T-helper 1 cell treated with Interleukin-12 subunit alpha and Interleukin-12 subunit beta and Interleukin-4 antibody, amounts not matched to agents 30 ng/mL and 1 ng/mL, for 36 hours (primary cell): Measurements from ENCODE around the gene JAKMIP2. TPM values are rescaled to one million over a fixed set of nuclear protein-coding genes. Genes with fewer than 3 reads are reported as not detected.

Experiments used
- intact Hi-C: fragments of 100-400 bp; cut with micrococcal nuclease; formaldehyde crosslinking; loops from one replicate; pipeline ENCODE4 v1.15.1; 2024
- total RNA-seq: library from RNA; stranded (reverse); gene quantifications from 2 replicates; pipeline ENCODE4 v1.2.3, GENCODE V29; 2022

The JAKMIP2 gene
- total RNA-seq, 1 donor from 2014 or later: 5.5 TPM

GRCh38 chr5:147701468-147701867, 81.1 kb downstream of the JAKMIP2 start:
- intact Hi-C loops: no loop called here

GRCh38 chr5:147699496-147700088, 82.9 kb downstream of the JAKMIP2 start:
- intact Hi-C loops: no loop called here

GRCh38 chr5:147697380-147697779, 85.1 kb downstream of the JAKMIP2 start:
- intact Hi-C loops: no loop called here

- intact Hi-C loops: no loop called here
Measured at GRCh38 chr5:147694772-147695171, 87.8 kb downstream of the JAKMIP2 start.

GRCh38 chr5:147693233-147693632, 89.3 kb downstream of the JAKMIP2 start:
- intact Hi-C loops: no loop called here

GRCh38 chr5:147691130-147691529, 91.4 kb downstream of the JAKMIP2 start:
- intact Hi-C loops: no loop called here

GRCh38 chr5:147690595-147690994, 91.9 kb downstream of the JAKMIP2 start:
- intact Hi-C loops: no loop called here

- intact Hi-C loops: no loop called here
Measured at GRCh38 chr5:147689426-147689825, 93.1 kb downstream of the JAKMIP2 start.

- intact Hi-C loops: no loop called here
Measured at GRCh38 chr5:147688656-147689356, 93.7 kb downstream of the JAKMIP2 start.

- intact Hi-C loops: no loop called here
Measured at GRCh38 chr5:147687118-147687517, 95.4 kb downstream of the JAKMIP2 start.

- intact Hi-C loops: no loop called here
Measured at GRCh38 chr5:147686421-147686820, 96.1 kb downstream of the JAKMIP2 start.

- intact Hi-C loops: no loop called here
Measured at GRCh38 chr5:147685993-147686392, 96.5 kb downstream of the JAKMIP2 start.

GRCh38 chr5:147675168-147675567, 107.4 kb downstream of the JAKMIP2 start:
- intact Hi-C loops: no loop called here

- intact Hi-C loops: no loop called here
Measured at GRCh38 chr5:147674411-147674810, 108.1 kb downstream of the JAKMIP2 start.

GRCh38 chr5:147673791-147674190, 108.7 kb downstream of the JAKMIP2 start:
- intact Hi-C loops: no loop called here

GRCh38 chr5:147673266-147673665, 109.3 kb downstream of the JAKMIP2 start:
- intact Hi-C loops: no loop called here

GRCh38 chr5:147671365-147671764, 111.2 kb downstream of the JAKMIP2 start:
- intact Hi-C loops: no loop called here

GRCh38 chr5:147670815-147671214, 111.7 kb downstream of the JAKMIP2 start:
- intact Hi-C loops: no loop called here

- intact Hi-C loops: no loop called here
Measured at GRCh38 chr5:147669169-147669869, 113.2 kb downstream of the JAKMIP2 start.

- intact Hi-C loops: no loop called here
Measured at GRCh38 chr5:147668385-147668784, 114.1 kb downstream of the JAKMIP2 start.

- intact Hi-C loops: no loop called here
Measured at GRCh38 chr5:147667363-147667762, 115.2 kb downstream of the JAKMIP2 start.

- intact Hi-C loops: no loop called here
Measured at GRCh38 chr5:147666419-147666818, 116.1 kb downstream of the JAKMIP2 start.

GRCh38 chr5:147661541-147661940, 121.0 kb downstream of the JAKMIP2 start:
- intact Hi-C loops: no loop called here
